Calu3 (cell line): ENCODE data around the gene EP400. TPM values are rescaled to one million over a fixed set of nuclear protein-coding genes. Genes with fewer than 3 reads are reported as not detected.

Source experiments
- BruUV-seq: library from RNA; stranded (reverse); fragments of 400-500 nt; replicated peaks from 2 replicates; lab custom pipeline; 2021; lab: Mats Ljungman, UMichigan
- CTCF ChIA-PET: fragments of 300-600 bp; sonication (Branson Sonifier 250); formaldehyde crosslinking; loops from one replicate; lab custom pipeline; 2022; ENCODE audit warnings: antibody characterized with exemption; lab: Charles Lee
- DNase-seq: peaks from one replicate; pipeline ENCODE4 v3.0.0; 2022
- H3K27ac Mint-ChIP-seq: one replicate; pipeline ENCODE4 v1.8.0; 2022; ENCODE audit warnings: mixed read lengths; ENCODE audit not compliant: unreplicated experiment
- H3K27me3 Mint-ChIP-seq: one replicate; pipeline ENCODE4 v1.8.0; 2022; ENCODE audit warnings: mixed read lengths; ENCODE audit not compliant: unreplicated experiment
- H3K36me3 Mint-ChIP-seq: one replicate; pipeline ENCODE4 v1.8.0; 2022; ENCODE audit warnings: mild to moderate bottlenecking, moderate library complexity, mixed read lengths; ENCODE audit not compliant: insufficient read depth, unreplicated experiment
- H3K4me1 Mint-ChIP-seq: one replicate; pipeline ENCODE4 v1.8.0; 2022; ENCODE audit warnings: mild to moderate bottlenecking, low read depth, mixed read lengths; ENCODE audit not compliant: unreplicated experiment
- H3K4me3 Mint-ChIP-seq: one replicate; pipeline ENCODE4 v1.8.0; 2022; ENCODE audit warnings: mild to moderate bottlenecking, low read depth, moderate library complexity, mixed read lengths; ENCODE audit not compliant: unreplicated experiment
- H3K9me3 Mint-ChIP-seq: one replicate; pipeline ENCODE4 v1.8.0; 2022; ENCODE audit warnings: low read depth, mixed read lengths; ENCODE audit not compliant: unreplicated experiment
- intact Hi-C: fragments of 100-400 bp; cut with micrococcal nuclease; formaldehyde crosslinking; loops from one replicate; pipeline ENCODE4 v1.10.0; 2022; ENCODE audit not compliant: unreplicated experiment
- total RNA-seq: library from RNA; stranded (reverse); gene quantifications from 2 replicates; pipeline ENCODE4 v1.2.3, GENCODE V29; 2022
- TF ChIP-seq, protein P1 (sequence below): fragments of 200-600 bp; IDR thresholded peaks from one replicate; pipeline ENCODE4 v1.8.0; 2022; ENCODE audit warnings: antibody characterized with exemption; ENCODE audit not compliant: unreplicated experiment

The EP400 gene
- total RNA-seq, 1 experiment from 2014 or later, result 88.7 TPM

DNA sequence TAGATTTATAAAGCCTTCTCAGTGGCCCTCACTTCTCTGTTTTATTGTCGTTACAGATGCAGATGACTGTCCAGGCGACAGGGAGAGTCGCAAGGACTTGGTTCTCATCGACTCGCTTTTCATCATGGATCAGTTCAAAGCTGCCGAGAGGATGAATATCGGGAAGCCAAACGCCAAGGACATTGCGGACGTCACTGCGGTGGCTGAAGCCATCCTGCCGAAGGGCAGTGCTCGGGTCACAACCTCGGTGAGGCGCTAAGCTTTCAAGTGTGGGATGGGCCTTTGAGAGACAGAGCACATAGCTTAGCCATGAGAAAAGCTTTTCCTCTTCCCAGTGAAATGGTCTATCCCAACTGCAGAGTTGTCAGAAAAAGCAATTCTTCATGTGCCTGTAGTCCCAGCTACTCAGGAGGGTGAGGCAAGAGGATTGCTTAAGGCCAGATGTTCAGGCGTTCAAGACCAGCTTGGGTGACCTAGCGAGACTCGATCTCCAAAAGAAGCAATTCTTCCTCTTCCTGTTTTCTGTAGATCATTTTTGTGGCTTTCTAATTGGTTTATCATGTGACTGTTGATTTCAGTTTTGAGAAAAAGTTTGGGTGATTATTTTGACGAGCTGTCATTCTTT, 56.4 kb downstream of the EP400 start:
- CTCF ChIA-PET, result interaction anchor here (0.5 kb wide), 1 partner anchor 213 kb away, joined by 3 read pairs; no protein-coding TSS in a partner anchor
- intact Hi-C loops, result no loop called here
- peaks cover 25% of the 10 kb centered on the region for H3K36me3 Mint-ChIP-seq
- H3K27me3 Mint-ChIP-seq, result no peaks in the 10 kb centered on the region
- H3K27ac Mint-ChIP-seq, result no peak overlapping the region
- H3K9me3 Mint-ChIP-seq, result no peaks in the 10 kb centered on the region
- TF ChIP-seq, protein P1, sequence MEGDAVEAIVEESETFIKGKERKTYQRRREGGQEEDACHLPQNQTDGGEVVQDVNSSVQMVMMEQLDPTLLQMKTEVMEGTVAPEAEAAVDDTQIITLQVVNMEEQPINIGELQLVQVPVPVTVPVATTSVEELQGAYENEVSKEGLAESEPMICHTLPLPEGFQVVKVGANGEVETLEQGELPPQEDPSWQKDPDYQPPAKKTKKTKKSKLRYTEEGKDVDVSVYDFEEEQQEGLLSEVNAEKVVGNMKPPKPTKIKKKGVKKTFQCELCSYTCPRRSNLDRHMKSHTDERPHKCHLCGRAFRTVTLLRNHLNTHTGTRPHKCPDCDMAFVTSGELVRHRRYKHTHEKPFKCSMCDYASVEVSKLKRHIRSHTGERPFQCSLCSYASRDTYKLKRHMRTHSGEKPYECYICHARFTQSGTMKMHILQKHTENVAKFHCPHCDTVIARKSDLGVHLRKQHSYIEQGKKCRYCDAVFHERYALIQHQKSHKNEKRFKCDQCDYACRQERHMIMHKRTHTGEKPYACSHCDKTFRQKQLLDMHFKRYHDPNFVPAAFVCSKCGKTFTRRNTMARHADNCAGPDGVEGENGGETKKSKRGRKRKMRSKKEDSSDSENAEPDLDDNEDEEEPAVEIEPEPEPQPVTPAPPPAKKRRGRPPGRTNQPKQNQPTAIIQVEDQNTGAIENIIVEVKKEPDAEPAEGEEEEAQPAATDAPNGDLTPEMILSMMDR, result no peak
- DNase-seq, result no peak
- BruUV-seq, result no TSS peak
- no peak overlapping the region for H3K4me3 Mint-ChIP-seq
- peaks cover 3% of the 10 kb centered on the region for H3K4me1 Mint-ChIP-seq

DNA sequence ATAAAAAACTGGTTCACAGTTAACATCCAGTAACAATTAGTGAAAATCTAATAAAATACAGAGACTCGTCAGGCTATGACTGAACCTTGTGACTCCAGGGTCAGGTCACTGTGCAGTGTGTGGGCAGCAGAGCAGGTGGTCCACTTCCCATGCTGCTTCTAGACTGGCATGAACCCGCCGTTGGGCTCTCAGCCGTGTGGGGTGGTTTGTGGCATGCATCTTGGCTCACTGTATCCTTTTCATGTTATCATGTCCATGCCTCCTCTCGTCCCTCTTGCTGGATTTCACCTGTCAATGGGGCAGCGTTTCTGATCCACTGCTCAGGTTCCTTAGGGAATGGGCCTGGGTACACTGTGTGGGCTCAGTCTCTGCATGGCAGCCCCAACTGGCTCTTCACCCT, 57.3 kb downstream of the EP400 start:
- no peak overlapping the region for H3K4me3 Mint-ChIP-seq

DNA sequence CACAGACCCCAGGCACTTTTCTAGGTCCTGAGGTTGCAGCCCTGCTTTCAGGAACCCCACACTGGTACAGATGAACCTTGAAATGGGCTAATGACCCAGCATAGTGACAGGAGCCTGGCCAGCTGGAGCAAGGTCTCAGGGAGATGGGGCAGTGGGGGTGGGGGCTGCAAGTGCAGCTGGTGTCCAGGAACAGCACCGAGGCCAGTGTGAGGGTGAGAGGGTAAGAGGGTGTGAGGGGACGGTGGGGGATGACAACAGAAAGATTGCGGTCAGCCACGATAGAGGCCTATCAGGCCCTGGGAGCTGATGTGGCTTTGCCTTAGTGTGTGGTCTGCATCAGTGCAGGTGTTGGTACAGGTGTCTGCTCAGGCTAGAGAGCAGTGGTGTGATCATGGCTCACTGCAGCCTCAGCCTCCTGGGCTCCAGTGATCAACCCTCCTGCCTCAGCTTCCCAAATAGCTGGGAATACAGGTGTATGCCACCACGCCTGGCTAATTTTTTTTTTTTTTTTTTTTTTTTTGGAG, 59.7 kb downstream of the EP400 start:
- no peak overlapping the region for H3K4me3 Mint-ChIP-seq
- intact Hi-C loops, result no loop called here
- CTCF ChIA-PET, result interaction anchor here (0.7 kb wide), 2 partner anchors 21 to 165 kb away, joined by 4 to 9 read pairs; no protein-coding TSS in a partner anchor

More for the DNA sequence above, 57.3 kb downstream of the EP400 start:
- H3K36me3 Mint-ChIP-seq, result peaks cover 33% of the 10 kb centered on the region
- H3K4me1 Mint-ChIP-seq, result no peaks in the 10 kb centered on the region
- CTCF ChIA-PET, result no interaction called here
- no TSS peak for BruUV-seq
- intact Hi-C loops, result no loop called here
- no peaks in the 10 kb centered on the region for H3K9me3 Mint-ChIP-seq
- TF ChIP-seq, protein P1, result no peak
- H3K27me3 Mint-ChIP-seq, result no peaks in the 10 kb centered on the region
- DNase-seq, result no peak
- no peak overlapping the region for H3K27ac Mint-ChIP-seq

DNA sequence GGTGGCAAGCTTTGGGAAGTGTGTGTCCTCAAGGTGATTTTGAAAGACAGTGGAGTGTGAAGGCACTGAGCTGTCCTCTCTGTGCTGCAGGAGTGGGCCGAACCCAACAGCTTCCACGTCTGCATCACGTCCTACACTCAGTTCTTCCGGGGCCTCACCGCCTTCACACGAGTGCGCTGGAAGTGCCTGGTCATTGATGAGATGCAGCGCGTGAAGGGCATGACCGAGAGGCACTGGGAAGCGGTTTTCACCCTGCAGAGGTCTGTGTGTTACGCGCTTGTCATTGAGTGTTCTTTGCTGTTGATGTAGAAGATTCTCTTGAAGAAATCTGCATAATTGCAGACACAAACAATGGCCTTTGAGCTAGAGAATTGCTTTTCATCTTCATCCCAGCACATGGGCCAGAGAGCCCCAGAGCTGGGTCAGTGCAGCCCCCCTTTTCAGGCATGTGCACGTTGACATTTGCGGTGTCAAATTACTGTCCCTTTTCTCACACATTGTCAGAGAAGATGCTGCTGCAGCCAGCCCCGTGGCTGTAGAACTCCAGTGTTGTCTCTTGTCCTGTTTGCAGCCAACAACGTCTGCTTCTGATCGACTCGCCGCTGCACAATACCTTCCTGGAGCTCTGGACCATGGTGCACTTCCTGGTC, 63.3 kb downstream of the EP400 start:
- Mint-ChIP-seq H3K4me1 (no peaks in the 10 kb centered on the region), H3K9me3 (no peaks in the 10 kb centered on the region), H3K4me3 (no peak overlapping the region), H3K27ac (no peak overlapping the region), H3K36me3 (peaks cover 60% of the 10 kb centered on the region), H3K27me3 (no peaks in the 10 kb centered on the region)
- BruUV-seq, result no TSS peak
- TF ChIP-seq, protein P1, result no peak
- CTCF ChIA-PET, result no interaction called here
- intact Hi-C loops, result no loop called here
- DNase-seq, result no peak

More for the DNA sequence above, 59.7 kb downstream of the EP400 start:
- no peak overlapping the region for H3K27ac Mint-ChIP-seq
- BruUV-seq, result no TSS peak
- H3K27me3 Mint-ChIP-seq, result no peaks in the 10 kb centered on the region
- no peak for DNase-seq
- H3K9me3 Mint-ChIP-seq, result no peaks in the 10 kb centered on the region
- peaks cover 40% of the 10 kb centered on the region for H3K36me3 Mint-ChIP-seq
- no peaks in the 10 kb centered on the region for H3K4me1 Mint-ChIP-seq
- TF ChIP-seq, protein P1, result no peak
